Measurements from ENCODE around the gene CADM2.
"Not testable (repeated sequence)": the region's sequence is repeated elsewhere in the genome, so short reads cannot be mapped to it uniquely, and the experiment has no call there.

The CADM2 gene

DNA sequence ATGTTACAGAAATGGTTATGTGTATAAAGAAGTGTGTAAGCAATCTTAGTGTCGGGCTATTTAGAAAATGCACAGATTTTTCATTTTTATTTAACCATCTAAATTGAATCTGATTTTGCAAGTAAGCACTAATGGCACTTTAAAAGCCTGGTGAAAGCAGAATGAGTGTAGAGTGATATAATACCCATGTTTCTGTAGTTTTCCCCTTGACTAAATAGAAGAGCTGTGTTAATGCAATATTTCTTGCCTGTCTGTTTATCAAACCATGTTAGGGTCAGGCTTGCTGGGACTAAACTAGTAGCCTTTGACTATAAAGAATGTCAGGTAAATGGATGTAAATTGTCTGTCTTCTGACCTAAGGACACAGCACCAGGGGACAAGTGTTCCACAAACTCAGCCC lies 714.0 kb downstream of the CADM2 start:
- no peak for DNase-seq (ENCODE audit: low read depth)

GRCh38 chr3:85678713-85679112 lies 719.9 kb downstream of the CADM2 start:
- peak; percentile 62 for DNase-seq (ENCODE audit: low read depth)

DNA sequence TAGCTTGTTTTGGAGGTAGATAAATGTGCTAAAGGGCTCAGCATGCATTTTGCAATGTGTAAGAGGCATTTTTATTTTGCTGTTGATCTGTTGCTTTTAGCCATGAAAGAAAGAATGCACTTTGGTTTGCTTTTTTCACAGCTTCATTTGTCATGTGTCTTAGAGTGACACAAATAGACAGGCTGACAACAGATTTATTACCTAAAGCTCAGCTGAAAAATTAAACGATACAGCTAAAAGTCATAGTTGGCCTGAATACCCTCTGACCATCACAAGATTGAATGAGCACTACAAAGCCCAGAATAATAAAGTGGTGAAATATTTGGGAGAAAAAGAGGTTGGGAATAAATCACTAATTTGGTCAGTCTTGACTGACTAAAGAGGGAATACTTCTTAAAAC lies 723.1 kb downstream of the CADM2 start:
- DNase-seq (ENCODE audit: low read depth), result no peak

DNA sequence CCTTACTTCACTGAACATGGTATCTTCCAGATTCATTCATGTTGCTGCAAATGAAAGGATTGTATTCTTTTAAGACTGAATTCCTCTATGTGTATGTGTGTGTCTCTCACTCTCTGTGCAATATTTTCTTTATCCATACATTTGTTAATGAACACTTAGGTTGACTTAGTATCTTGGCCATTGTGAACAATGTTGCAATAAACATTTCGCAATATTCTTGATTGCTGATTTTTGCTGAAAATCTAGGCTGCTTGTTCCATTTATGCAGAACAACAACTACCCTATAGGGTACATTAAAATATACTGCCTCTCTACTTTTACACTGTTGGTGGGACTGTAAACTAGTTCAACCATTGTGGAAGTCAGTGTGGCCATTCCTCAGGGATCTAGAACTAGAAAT lies 732.4 kb downstream of the CADM2 start:
- no peak for DNase-seq (ENCODE audit: low read depth)

DNA sequence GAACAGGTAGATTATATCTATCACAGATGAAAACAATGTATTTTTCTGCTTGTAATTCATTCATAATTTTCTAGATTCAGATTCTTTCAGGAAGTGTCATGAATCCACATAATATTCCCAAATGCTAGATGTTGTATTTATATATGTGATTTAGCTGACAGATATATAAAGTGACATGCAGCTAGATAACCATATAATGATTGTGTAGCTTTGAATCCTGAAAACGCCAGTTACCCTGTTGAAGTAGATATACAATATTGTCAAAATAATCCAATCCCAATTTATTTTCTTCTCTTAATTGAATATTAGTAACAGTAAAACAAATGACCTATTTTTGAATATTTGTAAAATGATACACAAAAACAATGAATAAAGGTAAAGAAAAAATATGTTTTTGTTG lies 738.4 kb downstream of the CADM2 start:
- DNase-seq (ENCODE audit: low read depth), result no peak

DNA sequence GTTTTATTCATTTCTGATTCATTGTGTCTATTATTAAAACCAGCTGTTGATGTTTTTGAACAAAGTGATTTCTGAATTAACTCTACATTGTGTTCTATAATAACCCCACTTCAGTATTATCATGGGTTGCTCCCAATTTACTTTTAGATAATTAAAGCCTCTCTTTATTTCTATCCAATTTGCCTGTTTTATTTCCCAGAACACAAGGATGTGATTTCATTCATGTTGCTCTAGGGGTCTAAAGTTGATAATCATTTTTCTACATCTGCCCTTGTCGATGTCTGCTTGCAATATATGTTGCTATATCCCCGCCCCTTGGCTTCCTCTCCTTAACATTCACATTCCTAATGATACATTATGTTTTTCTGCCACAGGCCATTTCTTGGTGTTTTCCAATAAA lies 747.3 kb downstream of the CADM2 start:
- no peak for DNase-seq (ENCODE audit: low read depth)

GRCh38 chr3:85708325-85708724 lies 749.5 kb downstream of the CADM2 start:
- DNase-seq (ENCODE audit: low read depth), result not testable (repeated sequence)

GRCh38 chr3:85709346-85709892 lies 750.6 kb downstream of the CADM2 start:
- DNase-seq (ENCODE audit: low read depth), result no peak

DNA sequence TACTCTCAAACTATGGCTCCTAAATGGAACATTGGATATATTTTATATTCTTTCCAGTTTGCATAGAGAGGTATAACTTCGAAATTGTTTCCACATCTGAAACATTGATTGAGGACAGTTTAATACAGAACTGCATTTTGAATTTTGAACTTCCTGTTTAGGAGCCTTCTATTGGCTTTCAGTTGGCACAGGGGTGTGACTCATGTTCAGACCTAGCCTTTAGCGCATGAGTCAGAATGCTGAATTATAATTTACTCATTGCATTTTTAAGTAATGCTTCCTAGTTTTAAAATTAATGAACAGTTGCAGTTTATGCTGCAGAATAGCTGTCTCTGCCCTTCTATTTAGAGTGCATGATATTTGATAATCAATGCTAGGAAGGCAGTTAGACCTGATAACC lies 751.7 kb downstream of the CADM2 start:
- peak; percentile 36 for DNase-seq (ENCODE audit: low read depth)

GRCh38 chr3:85721409-85722145 lies 762.8 kb downstream of the CADM2 start:
- no peak for DNase-seq (ENCODE audit: low read depth)

DNA sequence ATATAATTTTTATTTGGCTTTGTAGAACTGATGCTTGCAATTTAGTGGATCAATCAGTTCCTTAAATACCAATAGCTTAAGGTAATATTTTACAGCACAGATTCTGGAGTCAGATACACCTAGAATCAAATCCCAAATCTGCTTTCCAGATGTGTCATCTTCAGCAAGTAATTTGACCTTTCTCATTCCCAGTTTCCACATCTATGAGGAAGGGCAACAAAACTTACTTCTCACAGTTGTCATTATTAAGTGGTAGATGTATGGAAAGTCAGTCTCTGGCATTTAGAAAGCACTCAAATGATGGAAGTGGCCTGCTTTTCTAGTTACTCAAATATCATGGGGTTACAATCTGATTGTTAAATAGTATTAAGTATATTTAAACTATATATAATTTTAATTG lies 767.0 kb downstream of the CADM2 start:
- no peak for DNase-seq (ENCODE audit: low read depth)

GRCh38 chr3:85726241-85726640 lies 767.5 kb downstream of the CADM2 start:
- DNase-seq (ENCODE audit: low read depth), result peak; percentile 13

DNA sequence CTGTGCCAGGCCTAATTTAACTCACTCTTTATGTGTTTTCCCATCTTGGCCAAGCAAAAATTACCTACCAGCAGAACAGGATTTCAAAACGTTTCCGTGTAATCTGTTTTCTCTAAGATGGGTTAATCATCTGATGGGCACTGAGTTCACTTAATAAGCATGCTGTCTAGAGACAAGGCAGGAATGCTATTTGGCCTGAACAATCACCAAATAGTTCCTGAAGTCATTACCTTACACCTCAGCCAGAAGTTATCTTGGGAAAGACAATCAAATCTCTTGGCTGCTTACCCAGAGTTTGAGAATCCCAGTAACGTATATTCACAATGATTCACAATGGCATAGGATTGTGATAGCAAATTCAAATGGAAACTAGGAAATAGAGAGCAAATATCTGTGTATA lies 779.1 kb downstream of the CADM2 start:
- DNase-seq (ENCODE audit: low read depth), result peak; percentile 80

GRCh38 chr3:85740561-85740960 lies 781.8 kb downstream of the CADM2 start:
- DNase-seq (ENCODE audit: low read depth), result no peak

DNA sequence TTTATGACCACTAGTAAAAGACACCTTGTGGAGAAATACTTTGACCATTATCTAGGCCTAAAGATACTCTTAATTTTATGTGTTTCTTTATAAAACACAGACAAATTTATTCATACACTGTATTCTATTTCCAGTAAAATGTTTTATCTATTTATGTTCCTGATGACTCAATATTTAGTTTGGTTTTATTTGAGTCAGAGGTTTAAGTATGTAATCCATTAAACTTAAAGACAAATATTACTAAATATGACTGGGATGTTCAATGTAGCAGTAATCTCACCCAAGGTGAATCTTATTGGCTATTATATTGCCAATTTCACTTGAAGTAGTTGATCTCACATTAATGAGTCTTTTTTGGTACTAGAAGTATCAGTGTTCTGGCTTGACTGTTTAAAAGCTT lies 799.7 kb downstream of the CADM2 start:
- no peak for DNase-seq (ENCODE audit: low read depth)

GRCh38 chr3:85760342-85760741 lies 801.6 kb downstream of the CADM2 start:
- DNase-seq (ENCODE audit: low read depth), result no peak

- DNase-seq (ENCODE audit: low read depth), result no peak
Measured at GRCh38 chr3:85780806-85781205, 822.0 kb downstream of the CADM2 start.

- DNase-seq (ENCODE audit: low read depth), result no peak
Measured at GRCh38 chr3:85781806-85782205, 823.0 kb downstream of the CADM2 start.

GRCh38 chr3:85783291-85783690 lies 824.5 kb downstream of the CADM2 start:
- no peak for DNase-seq (ENCODE audit: low read depth)

- peak; percentile 26 for DNase-seq (ENCODE audit: low read depth)
Measured at GRCh38 chr3:85785766-85786165, 827.0 kb downstream of the CADM2 start.

GRCh38 chr3:85790445-85791030 lies 831.7 kb downstream of the CADM2 start:
- DNase-seq (ENCODE audit: low read depth), result no peak

DNA sequence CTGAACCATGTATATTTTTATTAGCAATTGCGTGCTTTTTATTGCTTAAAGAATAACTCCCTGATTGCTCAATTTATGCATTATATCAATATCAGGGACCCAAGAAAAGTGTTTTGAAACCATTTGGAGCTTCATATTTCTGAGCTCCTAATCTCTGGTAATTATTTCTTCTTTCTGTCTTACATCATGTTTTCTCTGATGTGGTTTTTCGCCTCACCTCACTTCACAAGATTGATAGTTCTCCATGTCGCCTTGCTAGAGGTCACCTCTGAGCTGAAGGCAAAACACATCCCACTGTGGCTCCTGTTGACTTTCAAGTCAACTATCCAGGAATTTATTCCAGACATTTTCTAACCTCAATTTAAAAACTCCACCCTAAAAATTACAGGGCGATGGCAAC lies 837.4 kb downstream of the CADM2 start:
- no peak for DNase-seq (ENCODE audit: low read depth)

DNA sequence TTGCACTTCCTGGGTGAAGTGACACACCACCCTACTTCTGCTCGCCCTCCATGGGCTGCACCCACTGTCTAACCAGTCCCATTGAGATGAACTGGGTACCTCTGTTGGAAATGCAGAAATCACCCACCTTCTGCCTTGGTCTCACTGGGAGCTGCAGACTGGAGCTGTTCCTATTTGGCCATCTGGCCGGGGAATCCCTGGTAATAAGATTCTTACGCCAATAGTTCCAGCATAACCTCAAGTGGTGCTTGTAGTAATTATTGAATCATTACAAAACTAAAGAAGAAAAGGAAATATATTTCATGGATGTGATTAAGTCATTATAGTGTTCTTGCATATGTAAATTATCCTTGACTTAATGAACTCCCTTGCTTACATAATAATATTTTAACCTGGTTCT lies 841.9 kb downstream of the CADM2 start:
- no peak for DNase-seq (ENCODE audit: low read depth)

- DNase-seq (ENCODE audit: low read depth), result no peak
Measured at GRCh38 chr3:85801955-85802354, 843.2 kb downstream of the CADM2 start.

Data from HS-5 (cell line).